HEK293 (cell line): ENCODE data around the gene CSF3.

Experiments used
- CTCF ChIA-PET: fragments of 350-600 bp; formaldehyde crosslinking; extraction: SDS; loops from one replicate; lab custom pipeline; 2021; ENCODE audit warnings: antibody characterized with exemption; lab: Yijun Ruan, JAX
- POLR2A ChIA-PET: fragments of 300-600 bp; formaldehyde crosslinking; extraction: SDS; loops from one replicate; lab custom pipeline; 2020; ENCODE audit warnings: antibody characterized with exemption, inconsistent platforms; lab: Yijun Ruan, JAX
- H3K27ac ChIP-seq: fragments of 200-500 bp; sonication (Bioruptor generic); 2 replicates; pipeline ENCODE4 v1.5.1; 2014; ENCODE audit warnings: low read depth, low read length, control low read depth, inconsistent platforms; ENCODE audit errors: extremely low read depth
- H3K36me3 ChIP-seq, 2 experiments: fragments of 200-500 bp in 1 of 2; sonication (Bioruptor generic) in 1 of 2; 1 replicate in 1 of 2; 2 replicates in 1 of 2; pipeline ENCODE4 v1.5.1; 2014 to 2017; ENCODE audit warnings: inconsistent platforms in 2 of 2, low read length in 2 of 2; ENCODE audit not compliant: control insufficient read depth in 2 of 2, insufficient read depth in 1 of 2
- H3K4me1 ChIP-seq: fragments of 200-500 bp; sonication (Bioruptor generic); 2 replicates; pipeline ENCODE4 v1.5.1; 2014; ENCODE audit warnings: mild to moderate bottlenecking, low read length, inconsistent platforms; ENCODE audit not compliant: control insufficient read depth, insufficient read depth
- H3K4me3 ChIP-seq: 2 replicates; pipeline ENCODE4 v1.5.1; 2011; ENCODE audit warnings: low read depth, mild to moderate bottlenecking, control low read depth, low read length, moderate library complexity
- H3K9me3 ChIP-seq: fragments of 200-500 bp; sonication (Bioruptor generic); 2 replicates; pipeline ENCODE4 v1.5.1; 2014; ENCODE audit warnings: low read depth, low read length, inconsistent platforms; ENCODE audit not compliant: control insufficient read depth, insufficient read depth
- IKZF3 ChIP-seq: fragments of 450-650 bp; IDR thresholded peaks from 2 replicates; pipeline ENCODE4 v1.5.0; 2018; ENCODE audit warnings: missing biosample characterization, mild to moderate bottlenecking, missing genetic modification characterization, moderate library complexity
- OVOL3 ChIP-seq: fragments of 450-650 bp; formaldehyde crosslinking; IDR thresholded peaks from 2 replicates; pipeline ENCODE4 v1.5.1; 2016; ENCODE audit warnings: missing biosample characterization, missing genetic modification characterization
- PRDM4 ChIP-seq: fragments of 450-650 bp; formaldehyde crosslinking; IDR thresholded peaks from 2 replicates; pipeline ENCODE4 v1.5.1; 2017; ENCODE audit warnings: missing biosample characterization, missing genetic modification characterization
- SALL2 ChIP-seq: fragments of 450-650 bp; formaldehyde crosslinking; IDR thresholded peaks from 2 replicates; pipeline ENCODE4 v1.5.0; 2017; ENCODE audit warnings: missing biosample characterization, mild to moderate bottlenecking, missing genetic modification characterization, borderline replicate concordance
- ZFP37 ChIP-seq: fragments of 450-650 bp; formaldehyde crosslinking; IDR thresholded peaks from 2 replicates; pipeline ENCODE4 v1.5.1; 2016; ENCODE audit warnings: missing biosample characterization, missing genetic modification characterization
- ZIC2 ChIP-seq: fragments of 450-650 bp; formaldehyde crosslinking; IDR thresholded peaks from 2 replicates; pipeline ENCODE4 v1.5.1; 2016; ENCODE audit warnings: missing biosample characterization, missing genetic modification characterization
- ZNF121 ChIP-seq: fragments of 450-650 bp; formaldehyde crosslinking; IDR thresholded peaks from 2 replicates; pipeline ENCODE4 v1.5.1; 2016; ENCODE audit warnings: missing biosample characterization, missing genetic modification characterization
- ZNF175 ChIP-seq: fragments of 450-650 bp; formaldehyde crosslinking; IDR thresholded peaks from 2 replicates; pipeline ENCODE4 v1.5.1; 2016; ENCODE audit warnings: missing biosample characterization, missing genetic modification characterization
- ZNF18 ChIP-seq: fragments of 450-650 bp; formaldehyde crosslinking; IDR thresholded peaks from 2 replicates; pipeline ENCODE4 v1.5.1; 2016; ENCODE audit warnings: missing biosample characterization, missing genetic modification characterization
- ZNF19 ChIP-seq: fragments of 450-650 bp; formaldehyde crosslinking; IDR thresholded peaks from 2 replicates; pipeline ENCODE4; 2016; ENCODE audit warnings: missing biosample characterization, missing genetic modification characterization, low read depth
- ZNF223 ChIP-seq: fragments of 450-650 bp; formaldehyde crosslinking; IDR thresholded peaks from 2 replicates; pipeline ENCODE4 v1.5.1; 2016; ENCODE audit warnings: missing biosample characterization, missing genetic modification characterization
- ZNF23 ChIP-seq: fragments of 450-650 bp; formaldehyde crosslinking; IDR thresholded peaks from 2 replicates; pipeline ENCODE4 v1.5.1; 2016; ENCODE audit warnings: missing biosample characterization, missing genetic modification characterization, borderline replicate concordance
- ZNF248 ChIP-seq: fragments of 450-650 bp; formaldehyde crosslinking; IDR thresholded peaks from 2 replicates; pipeline ENCODE4 v1.5.1; 2017; ENCODE audit warnings: missing biosample characterization, missing genetic modification characterization
- ZNF311 ChIP-seq: fragments of 450-650 bp; formaldehyde crosslinking; IDR thresholded peaks from 2 replicates; pipeline ENCODE4 v1.5.1; 2017; ENCODE audit warnings: missing biosample characterization, missing genetic modification characterization, borderline replicate concordance
- ZNF341 ChIP-seq: fragments of 450-650 bp; formaldehyde crosslinking; IDR thresholded peaks from 2 replicates; pipeline ENCODE4; 2016; ENCODE audit warnings: low read depth, missing biosample characterization, missing genetic modification characterization
- ZNF518A ChIP-seq: fragments of 450-650 bp; formaldehyde crosslinking; conservative IDR thresholded peaks from 2 replicates; pipeline ENCODE4 v1.5.1; 2016; ENCODE audit warnings: low read depth, missing biosample characterization, missing genetic modification characterization
- ZNF561 ChIP-seq: fragments of 450-650 bp; IDR thresholded peaks from 2 replicates; pipeline ENCODE4 v1.5.1; 2018; ENCODE audit warnings: missing biosample characterization, missing genetic modification characterization, borderline replicate concordance
- ZNF585B ChIP-seq: fragments of 450-650 bp; formaldehyde crosslinking; IDR thresholded peaks from 2 replicates; pipeline ENCODE4 v1.5.1; 2016; ENCODE audit warnings: missing biosample characterization, missing genetic modification characterization
- ZNF600 ChIP-seq: fragments of 450-650 bp; formaldehyde crosslinking; IDR thresholded peaks from 2 replicates; pipeline ENCODE4 v1.5.1; 2016; ENCODE audit warnings: missing biosample characterization, missing genetic modification characterization
- ZNF792 ChIP-seq: fragments of 450-650 bp; formaldehyde crosslinking; IDR thresholded peaks from 2 replicates; pipeline ENCODE4 v1.5.1; 2016; ENCODE audit warnings: missing biosample characterization, missing genetic modification characterization
- ZSCAN18 ChIP-seq: fragments of 450-650 bp; formaldehyde crosslinking; IDR thresholded peaks from 2 replicates; pipeline ENCODE4 v1.5.1; 2016; ENCODE audit warnings: missing biosample characterization, missing genetic modification characterization

CSF3 gene

GRCh38 chr17:40015005-40015997, at the start of gene CSF3:
TSS of gene CSF3 (plus strand) at chr17:40015440. CDS start at chr17:40015475, 35 bp downstream.
- 0 out of 2 replicates have a peak, but pooled peaks have one; percentile 5 for TF ChIP-seq ZIC2 (tag by site-specific recombination)
- TF ChIP-seq ZNF600 (tag by site-specific recombination), result peak; percentile 71
- TF ChIP-seq ZNF18 (tag by site-specific recombination), result no peak
- no peak for TF ChIP-seq ZNF518A (tag by site-specific recombination)
- Histone ChIP-seq H3K27ac (no peak within 1 kb of the TSS), H3K4me1 (no peaks in the 10 kb centered on the region), H3K9me3 (no peaks in the 10 kb centered on the region), H3K4me3 (no peak within 1 kb of the TSS), H3K36me3 (peaks cover 1 to 23% of the 10 kb centered on the region in 2 experiments; a peak in 2 of 3 replicates)
- POLR2A ChIA-PET, result interaction anchor here (1.0 to 2.3 kb wide), 4 partner anchors 9 to 97 kb away, joined by 3 to 10 read pairs (median 6); no protein-coding TSS in a partner anchor
- CTCF ChIA-PET, result interaction anchor here (0.6 to 14.3 kb wide), 23 partner anchors 11 to 544 kb away, joined by 3 to 268 read pairs (median 4); partner anchors contain the start of gene GSDMA

- CTCF ChIA-PET, result interaction anchor here (0.5 to 0.8 kb wide), 2 partner anchors 13 to 15 kb away, joined by 3 to 4 read pairs; no protein-coding TSS in a partner anchor
- POLR2A ChIA-PET, result no interaction called here
- TF ChIP-seq ZNF585B (tag by site-specific recombination), result no peak
- no peak for TF ChIP-seq PRDM4
- no peak for TF ChIP-seq ZNF19 (tag by site-specific recombination)
- no peak for TF ChIP-seq ZNF23
- no peak for TF ChIP-seq ZNF561 (tag by site-specific recombination)
- no peak for TF ChIP-seq SALL2
- no peak for TF ChIP-seq IKZF3 (tag by site-specific recombination)
- no peak for TF ChIP-seq OVOL3 (tag by site-specific recombination)
- no peak for TF ChIP-seq ZNF792
- TF ChIP-seq ZNF223 (tag by site-specific recombination), result no peak
- no peak for TF ChIP-seq ZNF341 (tag by site-specific recombination)
- no peak for TF ChIP-seq ZNF311 (tag by site-specific recombination)
- no peak for TF ChIP-seq ZNF121 (tag by site-specific recombination)
- TF ChIP-seq ZNF248 (tag by site-specific recombination), result no peak
- no peak for TF ChIP-seq ZSCAN18
- no peak for TF ChIP-seq ZFP37 (tag by site-specific recombination)
- no peak for TF ChIP-seq ZNF175 (tag by site-specific recombination)
- no peaks in the 10 kb centered on the region for H3K36me3 ChIP-seq
- no peak overlapping the region for H3K4me3 ChIP-seq
- H3K9me3 ChIP-seq, result no peaks in the 10 kb centered on the region
- H3K27ac ChIP-seq, result no peak overlapping the region
- no peaks in the 10 kb centered on the region for H3K4me1 ChIP-seq
Measured at GRCh38 chr17:39966771-39967170, 48.5 kb upstream of the CSF3 start.
